Measurements from ENCODE around the gene ITGB2.

The ITGB2 gene

GRCh38 chr21:44845418-44846223 lies 75.1 kb downstream of the ITGB2 start:
- H3K4me3 ChIP-seq (ENCODE audit: low read depth, low read length): peak overlapping the region; percentile 52
- peak; percentile 53 for TF ChIP-seq CTCF (IDR thresholded peaks at IDR 0.05; ENCODE audit: insufficient read depth, low read length, missing control alignments)
- no peak for DNase-seq (ENCODE audit: low read depth, low spot score)
- ChIA-PET CTCF (interaction anchor here (0.7 to 1.2 kb wide), 8 partner anchors 9 to 52 kb away, joined by 3 to 7 read pairs (median 4); no protein-coding TSS in a partner anchor), POLR2A (no interaction called here)

GRCh38 chr21:44844256-44844655 lies 76.4 kb downstream of the ITGB2 start:
- ChIA-PET POLR2A (no interaction called here), CTCF (no interaction called here)
- no peak for TF ChIP-seq CTCF (IDR thresholded peaks at IDR 0.05; ENCODE audit: insufficient read depth, low read length, missing control alignments)
- H3K4me3 ChIP-seq (ENCODE audit: low read depth, low read length): no peak overlapping the region
- DNase-seq (ENCODE audit: low read depth, low spot score): no peak

GRCh38 chr21:44842721-44843445 lies 77.8 kb downstream of the ITGB2 start:
- no peak overlapping the region for H3K4me3 ChIP-seq (ENCODE audit: low read depth, low read length)
- CTCF ChIA-PET: no interaction called here
- no peak for DNase-seq (ENCODE audit: low read depth, low spot score)
- POLR2A ChIA-PET: no interaction called here
- TF ChIP-seq CTCF (IDR thresholded peaks at IDR 0.05; ENCODE audit: insufficient read depth, low read length, missing control alignments): no peak

- ChIA-PET CTCF (no interaction called here), POLR2A (no interaction called here)
- DNase-seq (ENCODE audit: low read depth, low spot score): no peak
- no peak for TF ChIP-seq CTCF (IDR thresholded peaks at IDR 0.05; ENCODE audit: insufficient read depth, low read length, missing control alignments)
- H3K4me3 ChIP-seq (ENCODE audit: low read depth, low read length): no peak overlapping the region
Measured at GRCh38 chr21:44842087-44842486, 78.6 kb downstream of the ITGB2 start.

GRCh38 chr21:44840771-44841170 lies 79.9 kb downstream of the ITGB2 start:
- POLR2A ChIA-PET: no interaction called here
- no peak overlapping the region for H3K4me3 ChIP-seq (ENCODE audit: low read depth, low read length)
- no peak for TF ChIP-seq CTCF (IDR thresholded peaks at IDR 0.05; ENCODE audit: insufficient read depth, low read length, missing control alignments)
- CTCF ChIA-PET: no interaction called here
- DNase-seq (ENCODE audit: low read depth, low spot score): no peak

- POLR2A ChIA-PET: no interaction called here
- DNase-seq (ENCODE audit: low read depth, low spot score): no peak
- TF ChIP-seq CTCF (IDR thresholded peaks at IDR 0.05; ENCODE audit: insufficient read depth, low read length, missing control alignments): no peak
- CTCF ChIA-PET: no interaction called here
- H3K4me3 ChIP-seq (ENCODE audit: low read depth, low read length): no peak overlapping the region
Measured at GRCh38 chr21:44838951-44839350, 81.7 kb downstream of the ITGB2 start.

Measured in AG04449 (cell line).